Liver (tissue), 9 donors: ENCODE measurements around the gene GLI3. TPM values are rescaled to one million over a fixed set of nuclear protein-coding genes. Genes with fewer than 3 reads are reported as not detected.

Experiments
- DNase-seq: peaks from one replicate; pipeline ENCODE4 v3.0.0-alpha.2; 2017; ENCODE audit warnings: low spot score
- H3K27ac ChIP-seq, 2 donors: one replicate each; pipeline ENCODE4 v1.7.0; 2013; ENCODE audit warnings: inconsistent platforms in 2 of 2, low read length in 2 of 2, control low read depth in 1 of 2, low read depth in 1 of 2, mild to moderate bottlenecking in 1 of 2
- H3K27me3 ChIP-seq, 4 donors: one replicate each; pipeline versions ENCODE4 v1.6.1 to v1.7.0; 2013; ENCODE audit warnings: low read length in 3 of 4, inconsistent platforms in 1 of 4, mild to moderate bottlenecking in 1 of 4, moderate library complexity in 1 of 4; ENCODE audit not compliant: control insufficient read depth in 4 of 4, insufficient read depth in 4 of 4
- H3K36me3 ChIP-seq, 4 donors: one replicate each; pipeline versions ENCODE4 v1.6.1 to v1.7.0; 2013; ENCODE audit warnings: low read length in 3 of 4, mild to moderate bottlenecking in 3 of 4, low read depth in 1 of 4, moderate library complexity in 1 of 4; ENCODE audit not compliant: control insufficient read depth in 4 of 4, insufficient read depth in 3 of 4
- H3K4me1 ChIP-seq, 4 donors: one replicate each; pipeline versions ENCODE4 v1.6.1 to v1.7.0; 2013; ENCODE audit warnings: low read length in 3 of 4, mild to moderate bottlenecking in 3 of 4, moderate library complexity in 1 of 4; ENCODE audit not compliant: control insufficient read depth in 4 of 4, insufficient read depth in 4 of 4
- H3K4me3 ChIP-seq, 3 donors: one replicate each; pipeline versions ENCODE4 v1.6.1 to v1.7.0; 2013; ENCODE audit warnings: low read length in 3 of 3, control low read depth in 1 of 3, low read depth in 1 of 3, mild to moderate bottlenecking in 1 of 3
- H3K9ac ChIP-seq, 2 donors: one replicate each; pipeline ENCODE4 v1.7.0; 2013; ENCODE audit warnings: low read length in 2 of 2, mild to moderate bottlenecking in 2 of 2, moderate library complexity in 2 of 2, control low read depth in 1 of 2, low read depth in 1 of 2
- H3K9me3 ChIP-seq, 4 donors: one replicate each; pipeline versions ENCODE4 v1.6.1 to v1.7.0; 2013; ENCODE audit warnings: low read length in 3 of 4; ENCODE audit not compliant: control insufficient read depth in 4 of 4
- CTCF ChIP-seq: fragments of 150-350 bp; IDR thresholded peaks from 2 replicates; pipeline ENCODE4 v1.5.1; 2017; ENCODE audit warnings: improper control_type of control experiment, low read depth, low read length; ENCODE audit not compliant: missing input control
- EGR1 ChIP-seq, 2 donors: IDR thresholded peaks; 2 replicates each; pipeline ENCODE4 v1.6.1; 2016 to 2018; ENCODE audit warnings: antibody characterized with exemption in 2 of 2, low read depth in 2 of 2
- FOXA1 ChIP-seq: IDR thresholded peaks from 2 replicates; pipeline ENCODE4 v1.6.1; 2016; ENCODE audit warnings: antibody characterized with exemption
- FOXA2 ChIP-seq: IDR thresholded peaks from 2 replicates; pipeline ENCODE4 v1.6.1; 2016; ENCODE audit warnings: antibody characterized with exemption
- GABPA ChIP-seq, 2 donors: IDR thresholded peaks in 1 of 2; conservative IDR thresholded peaks in 1 of 2; 2 replicates each; pipeline ENCODE4 v1.6.1; 2016; ENCODE audit warnings: antibody characterized with exemption in 2 of 2, mild to moderate bottlenecking in 1 of 2, moderate library complexity in 1 of 2
- JUND ChIP-seq, 2 donors: IDR thresholded peaks; 2 replicates each; pipeline ENCODE4 v1.6.1; 2016; ENCODE audit warnings: antibody characterized with exemption in 2 of 2
- NR2F2 ChIP-seq: IDR thresholded peaks from 2 replicates; pipeline ENCODE4 v1.6.1; 2016; ENCODE audit warnings: antibody characterized with exemption
- RAD21 ChIP-seq, 2 donors: IDR thresholded peaks; 2 replicates each; pipeline ENCODE4 v1.6.1; 2016; ENCODE audit warnings: antibody characterized with exemption in 2 of 2, mild to moderate bottlenecking in 2 of 2
- RXRA ChIP-seq, 2 donors: IDR thresholded peaks; 2 replicates each; pipeline ENCODE4 v1.6.1; 2017 to 2018; ENCODE audit warnings: antibody characterized with exemption in 2 of 2, mild to moderate bottlenecking in 1 of 2
- SP1 ChIP-seq: IDR thresholded peaks from 2 replicates; pipeline ENCODE4 v1.6.1; 2018; ENCODE audit warnings: antibody characterized with exemption, mild to moderate bottlenecking
- ZBTB33 ChIP-seq: IDR thresholded peaks from 2 replicates; pipeline ENCODE4 v1.6.1; 2016; ENCODE audit warnings: antibody characterized with exemption
- WGBS: extraction: QIAGEN DNeasy Blood & Tissue Kit; methylation state at CpG from one replicate; pipeline ENCODE4 v1.1.7; 2013; 5-methylcytosine and 5-hydroxymethylcytosine counted together
- polyA plus RNA-seq, 2 donors: library from polyadenylated mRNA; stranded (reverse) in 1 of 2; unstranded in 1 of 2; fragments of 200-250 nt in 1 of 2; fragments of >200 nt in 1 of 2; fragmentation: Nextera tagmentation in 1 of 2; extraction: Ambion mirVana in 1 of 2; gene quantifications; one replicate each; pipeline versions ENCODE4 v1.2.1 to v1.2.3, GENCODE V29; 2013 to 2015
- total RNA-seq, 2 donors: library from RNA; depleted of rRNA; stranded (reverse); fragments of >200 nt; gene quantifications; one replicate each; pipeline ENCODE4 v1.2.3, GENCODE V29; 2014
- TF ChIP-seq, protein P1 (sequence below): IDR thresholded peaks from 2 replicates; pipeline ENCODE4 v1.6.1; 2016; ENCODE audit warnings: antibody characterized with exemption, mild to moderate bottlenecking
- TF ChIP-seq, protein P2 (sequence below): IDR thresholded peaks from 2 replicates; pipeline ENCODE4 v1.6.1; 2016; ENCODE audit warnings: antibody characterized with exemption
- TF ChIP-seq, protein P3 (sequence below): IDR thresholded peaks from 2 replicates; pipeline ENCODE4 v1.6.1; 2016; ENCODE audit warnings: antibody characterized with exemption
- donor health status: healthy.
- donor health status: healthy.
- donor health status: healthy.
- donor health status: healthy.
- donor health status: healthy.

Gene GLI3
- total and polyA plus RNA-seq, 4 donors: 0.09 to 0.42 (median 0.26) TPM

DNA sequence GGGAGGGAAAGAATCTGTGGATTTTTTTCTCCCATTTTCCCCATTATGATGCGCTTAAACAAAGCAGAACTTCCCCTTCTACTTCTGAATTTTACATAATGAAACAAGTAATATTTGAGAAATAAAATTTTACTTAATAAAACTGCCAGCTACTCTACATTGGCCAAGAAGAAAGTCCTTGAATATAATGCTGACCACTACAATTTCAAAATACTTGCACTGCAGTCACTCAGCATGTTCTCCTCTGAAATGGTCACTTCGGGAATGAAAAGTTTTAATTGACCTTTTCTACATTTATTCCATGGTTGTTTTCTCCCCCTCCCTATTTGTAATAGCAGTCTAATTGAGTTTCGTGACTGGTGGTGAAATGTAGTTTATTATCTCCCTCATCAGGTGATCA is 23.9 kb downstream of the GLI3 start (continued):
- no peak for TF ChIP-seq FOXA1
- TF ChIP-seq EGR1 (IDR thresholded peaks at IDR 0.05; ENCODE audit: low read depth in 2 of 2): no peak
- TF ChIP-seq SP1: no peak
- no peak for TF ChIP-seq ZBTB33

- no peak for TF ChIP-seq GABPA (IDR thresholded peaks at IDR 0.05 in 1 of 2, conservative IDR thresholded peaks at IDR 0.05 in 1 of 2)
- no peaks in the 10 kb centered on the region for H3K36me3 ChIP-seq
- DNase-seq: no peak
- H3K4me1 ChIP-seq: no peaks in the 10 kb centered on the region
- H3K27me3 ChIP-seq: peaks cover 0 to 7% (median 0%) of the 10 kb centered on the region in 4 donors
- no peaks in the 10 kb centered on the region for H3K9me3 ChIP-seq
- H3K9ac ChIP-seq: no peak overlapping the region
- 77% methylated on average over 8 of the region's 8 CpGs for WGBS
- no peak overlapping the region for H3K27ac ChIP-seq
- no peak overlapping the region for H3K4me3 ChIP-seq
Observed at GRCh38 chr7:42212541-42213090, 24.4 kb downstream of the GLI3 start.

DNA sequence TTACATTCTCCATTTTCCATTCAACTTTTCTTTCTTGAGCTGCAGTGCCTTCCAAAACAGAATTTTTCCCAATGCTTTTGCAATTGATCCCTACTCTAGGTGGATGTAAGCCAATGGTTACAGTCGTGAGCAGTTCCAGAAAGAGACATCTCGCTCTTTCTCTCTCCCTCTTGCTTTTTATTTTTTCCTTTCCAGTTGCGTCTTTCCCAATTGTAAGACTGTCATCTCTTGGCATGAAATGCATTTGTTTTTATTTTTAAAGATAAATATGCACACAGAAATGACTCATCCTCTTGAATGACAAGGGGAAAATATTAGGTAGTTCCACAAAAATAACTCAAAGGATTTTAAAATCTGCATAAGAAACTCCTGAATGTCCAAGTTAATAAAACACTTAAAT is 25.1 kb downstream of the GLI3 start:
- 87% methylated on average over 3 of the region's 3 CpGs for WGBS
- Histone ChIP-seq H3K36me3 (no peaks in the 10 kb centered on the region), H3K27me3 (peaks cover 0 to 7% (median 0%) of the 10 kb centered on the region in 4 donors), H3K9ac (no peak overlapping the region), H3K4me1 (no peaks in the 10 kb centered on the region), H3K9me3 (no peaks in the 10 kb centered on the region), H3K4me3 (no peak overlapping the region), H3K27ac (no peak overlapping the region)
- no peak for TF ChIP-seq RAD21 (IDR thresholded peaks at IDR 0.05)
- no peak for TF ChIP-seq FOXA1
- TF ChIP-seq NR2F2: no peak
- no peak for TF ChIP-seq JUND (IDR thresholded peaks at IDR 0.05)
- TF ChIP-seq, protein P1, sequence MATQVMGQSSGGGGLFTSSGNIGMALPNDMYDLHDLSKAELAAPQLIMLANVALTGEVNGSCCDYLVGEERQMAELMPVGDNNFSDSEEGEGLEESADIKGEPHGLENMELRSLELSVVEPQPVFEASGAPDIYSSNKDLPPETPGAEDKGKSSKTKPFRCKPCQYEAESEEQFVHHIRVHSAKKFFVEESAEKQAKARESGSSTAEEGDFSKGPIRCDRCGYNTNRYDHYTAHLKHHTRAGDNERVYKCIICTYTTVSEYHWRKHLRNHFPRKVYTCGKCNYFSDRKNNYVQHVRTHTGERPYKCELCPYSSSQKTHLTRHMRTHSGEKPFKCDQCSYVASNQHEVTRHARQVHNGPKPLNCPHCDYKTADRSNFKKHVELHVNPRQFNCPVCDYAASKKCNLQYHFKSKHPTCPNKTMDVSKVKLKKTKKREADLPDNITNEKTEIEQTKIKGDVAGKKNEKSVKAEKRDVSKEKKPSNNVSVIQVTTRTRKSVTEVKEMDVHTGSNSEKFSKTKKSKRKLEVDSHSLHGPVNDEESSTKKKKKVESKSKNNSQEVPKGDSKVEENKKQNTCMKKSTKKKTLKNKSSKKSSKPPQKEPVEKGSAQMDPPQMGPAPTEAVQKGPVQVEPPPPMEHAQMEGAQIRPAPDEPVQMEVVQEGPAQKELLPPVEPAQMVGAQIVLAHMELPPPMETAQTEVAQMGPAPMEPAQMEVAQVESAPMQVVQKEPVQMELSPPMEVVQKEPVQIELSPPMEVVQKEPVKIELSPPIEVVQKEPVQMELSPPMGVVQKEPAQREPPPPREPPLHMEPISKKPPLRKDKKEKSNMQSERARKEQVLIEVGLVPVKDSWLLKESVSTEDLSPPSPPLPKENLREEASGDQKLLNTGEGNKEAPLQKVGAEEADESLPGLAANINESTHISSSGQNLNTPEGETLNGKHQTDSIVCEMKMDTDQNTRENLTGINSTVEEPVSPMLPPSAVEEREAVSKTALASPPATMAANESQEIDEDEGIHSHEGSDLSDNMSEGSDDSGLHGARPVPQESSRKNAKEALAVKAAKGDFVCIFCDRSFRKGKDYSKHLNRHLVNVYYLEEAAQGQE: no peak
- TF ChIP-seq FOXA2: no peak
- no peak for DNase-seq

DNA sequence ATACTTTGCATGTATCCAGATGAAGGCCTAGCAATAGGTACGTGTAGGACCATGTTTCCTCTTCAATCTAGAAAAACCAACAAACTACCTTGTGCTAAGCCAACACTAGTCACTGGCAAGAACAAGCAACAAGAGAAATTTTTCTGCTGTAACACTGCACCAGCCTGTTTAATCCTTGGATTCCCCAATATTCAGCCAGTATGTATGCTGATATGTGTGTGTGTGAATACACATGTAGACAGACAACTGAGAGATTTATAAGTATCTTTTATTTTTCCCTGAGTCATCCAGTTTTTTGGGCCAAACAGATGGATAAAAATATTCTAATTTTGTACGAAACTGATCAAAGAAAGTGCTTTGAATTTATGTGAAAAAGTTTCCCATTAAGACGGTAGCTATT is 26.2 kb downstream of the GLI3 start:
- H3K4me3 ChIP-seq: no peak overlapping the region
- no peak for DNase-seq
- H3K9ac ChIP-seq: no peak overlapping the region
- H3K36me3 ChIP-seq: no peaks in the 10 kb centered on the region
- H3K27ac ChIP-seq: no peak overlapping the region
- peaks cover 0 to 7% (median 0%) of the 10 kb centered on the region in 4 donors for H3K27me3 ChIP-seq
- WGBS: 67% methylated on average over 3 of the region's 3 CpGs
- no peaks in the 10 kb centered on the region for H3K9me3 ChIP-seq
- no peaks in the 10 kb centered on the region for H3K4me1 ChIP-seq
- TF ChIP-seq CTCF (no peak), ZBTB33 (no peak), SP1 (no peak), NR2F2 (no peak), FOXA1 (no peak), RXRA (IDR thresholded peaks at IDR 0.05) (no peak)
- TF ChIP-seq, protein P2, sequence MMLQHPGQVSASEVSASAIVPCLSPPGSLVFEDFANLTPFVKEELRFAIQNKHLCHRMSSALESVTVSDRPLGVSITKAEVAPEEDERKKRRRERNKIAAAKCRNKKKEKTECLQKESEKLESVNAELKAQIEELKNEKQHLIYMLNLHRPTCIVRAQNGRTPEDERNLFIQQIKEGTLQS: no peak
- TF ChIP-seq, protein P3, sequence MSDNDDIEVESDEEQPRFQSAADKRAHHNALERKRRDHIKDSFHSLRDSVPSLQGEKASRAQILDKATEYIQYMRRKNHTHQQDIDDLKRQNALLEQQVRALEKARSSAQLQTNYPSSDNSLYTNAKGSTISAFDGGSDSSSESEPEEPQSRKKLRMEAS: no peak
